OCI-LY3 (cell line): ENCODE results near the gene NPC1.

Experiments used
- H2AFZ ChIP-seq: fragments of 200-600, 300-600 bp; shearing (Covaris generic); 2 replicates; pipeline ENCODE4 v1.6.0; 2014; ENCODE audit warnings: antibody characterized with exemption, low read depth, low read length
- H3K27ac ChIP-seq: fragments of 200-600, 300-600 bp; sonication (generic); 2 replicates; pipeline ENCODE4 v1.5.1; 2014; ENCODE audit warnings: mild to moderate bottlenecking, low read length, moderate library complexity, mixed read lengths
- H3K27me3 ChIP-seq: fragments of 200-600, 300-600 bp; sonication (generic); 2 replicates; pipeline ENCODE4 v1.6.1; 2014; ENCODE audit warnings: low read depth, low read length, mixed read lengths
- H3K36me3 ChIP-seq: fragments of 200-600, 300-600 bp; sonication (generic); replicated peaks from 2 replicates; pipeline ENCODE3; 2014; ENCODE audit warnings: low read depth, low read length, mixed read lengths
- H3K4me1 ChIP-seq: fragments of 300-600, 200-600 bp; sonication (generic); 2 replicates; pipeline ENCODE4 v1.6.1; 2014; ENCODE audit warnings: low read length, mixed read lengths
- H3K4me2 ChIP-seq: fragments of 200-600, 300-600 bp; sonication (generic); 2 replicates; pipeline ENCODE4 v1.6.1; 2014; ENCODE audit warnings: low read length, mixed read lengths
- H3K4me3 ChIP-seq: fragments of 300-600, 200-600 bp; sonication (generic); 2 replicates; pipeline ENCODE4 v1.5.1; 2014; ENCODE audit warnings: antibody characterized with exemption, mild to moderate bottlenecking, low read length, moderate library complexity
- H3K79me2 ChIP-seq: fragments of 300-600, 200-600 bp; shearing (Covaris generic); 2 replicates; pipeline ENCODE4 v1.6.1; 2014; ENCODE audit warnings: mild to moderate bottlenecking, low read length, mixed read lengths
- H3K9ac ChIP-seq: fragments of 300-600, 200-600 bp; shearing (Covaris generic); 2 replicates; pipeline ENCODE4 v1.6.0; 2014; ENCODE audit warnings: mild to moderate bottlenecking, low read length, moderate library complexity
- H3K9me3 ChIP-seq: fragments of 200-600, 300-600 bp; shearing (Covaris generic); 2 replicates; pipeline ENCODE4 v1.6.1; 2014; ENCODE audit warnings: low read length, mixed read lengths; ENCODE audit not compliant: insufficient read depth
- H4K20me1 ChIP-seq: fragments of 200-600, 300-600 bp; sonication (generic); 2 replicates; pipeline ENCODE4 v1.6.1; 2016; ENCODE audit warnings: low read length, mixed read lengths; ENCODE audit not compliant: insufficient read depth
- EZH2phosphoT487 ChIP-seq: fragments of 200-600 bp; shearing (Covaris generic); IDR thresholded peaks from 2 replicates; pipeline ENCODE4 v1.6.1; 2018; ENCODE audit warnings: antibody characterized with exemption, mixed run types, low read depth
- TF ChIP-seq, protein P1 (sequence below): fragments of 200-600, 300-600 bp; sonication (generic); IDR thresholded peaks from 2 replicates; pipeline ENCODE4 v1.5.1; 2014; ENCODE audit warnings: antibody characterized with exemption, low read length, low read depth

NPC1 gene

DNA sequence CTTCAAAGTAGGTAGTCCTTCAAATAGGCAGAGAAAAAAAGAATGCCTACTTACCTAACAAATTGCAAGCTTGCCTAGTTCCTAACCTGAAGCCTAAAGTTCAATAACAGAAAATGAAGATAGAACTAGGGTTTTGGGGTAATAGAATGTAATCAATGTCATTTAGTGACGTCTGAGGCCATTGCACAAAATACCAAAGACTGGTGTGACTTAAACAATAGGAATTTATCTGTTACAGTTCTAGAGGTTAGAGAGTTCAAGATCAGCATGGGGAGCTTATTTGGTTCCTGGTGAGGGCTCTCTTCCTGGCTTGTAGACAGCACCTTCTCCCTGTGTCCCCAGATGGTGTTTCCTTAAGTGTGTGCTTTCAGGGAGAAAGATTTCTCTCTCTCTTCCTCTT lies 4.7 kb upstream of the NPC1 start:
- no peaks in the 10 kb centered on the region for H3K9me3 ChIP-seq
- H3K4me3 ChIP-seq: no peak overlapping the region
- no peaks in the 10 kb centered on the region for H3K36me3 ChIP-seq
- peaks cover 4% of the 10 kb centered on the region for H3K4me1 ChIP-seq
- TF ChIP-seq EZH2phosphoT487: no peak
- TF ChIP-seq, protein P1, sequence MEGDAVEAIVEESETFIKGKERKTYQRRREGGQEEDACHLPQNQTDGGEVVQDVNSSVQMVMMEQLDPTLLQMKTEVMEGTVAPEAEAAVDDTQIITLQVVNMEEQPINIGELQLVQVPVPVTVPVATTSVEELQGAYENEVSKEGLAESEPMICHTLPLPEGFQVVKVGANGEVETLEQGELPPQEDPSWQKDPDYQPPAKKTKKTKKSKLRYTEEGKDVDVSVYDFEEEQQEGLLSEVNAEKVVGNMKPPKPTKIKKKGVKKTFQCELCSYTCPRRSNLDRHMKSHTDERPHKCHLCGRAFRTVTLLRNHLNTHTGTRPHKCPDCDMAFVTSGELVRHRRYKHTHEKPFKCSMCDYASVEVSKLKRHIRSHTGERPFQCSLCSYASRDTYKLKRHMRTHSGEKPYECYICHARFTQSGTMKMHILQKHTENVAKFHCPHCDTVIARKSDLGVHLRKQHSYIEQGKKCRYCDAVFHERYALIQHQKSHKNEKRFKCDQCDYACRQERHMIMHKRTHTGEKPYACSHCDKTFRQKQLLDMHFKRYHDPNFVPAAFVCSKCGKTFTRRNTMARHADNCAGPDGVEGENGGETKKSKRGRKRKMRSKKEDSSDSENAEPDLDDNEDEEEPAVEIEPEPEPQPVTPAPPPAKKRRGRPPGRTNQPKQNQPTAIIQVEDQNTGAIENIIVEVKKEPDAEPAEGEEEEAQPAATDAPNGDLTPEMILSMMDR: no peak
- no peak overlapping the region for H2AFZ ChIP-seq
- no peak overlapping the region for H3K4me2 ChIP-seq
- no peak overlapping the region for H3K27ac ChIP-seq
- peaks cover 10% of the 10 kb centered on the region for H3K27me3 ChIP-seq
- no peak overlapping the region for H3K9ac ChIP-seq
- peaks cover 1% of the 10 kb centered on the region for H3K79me2 ChIP-seq
- no peaks in the 10 kb centered on the region for H4K20me1 ChIP-seq

DNA sequence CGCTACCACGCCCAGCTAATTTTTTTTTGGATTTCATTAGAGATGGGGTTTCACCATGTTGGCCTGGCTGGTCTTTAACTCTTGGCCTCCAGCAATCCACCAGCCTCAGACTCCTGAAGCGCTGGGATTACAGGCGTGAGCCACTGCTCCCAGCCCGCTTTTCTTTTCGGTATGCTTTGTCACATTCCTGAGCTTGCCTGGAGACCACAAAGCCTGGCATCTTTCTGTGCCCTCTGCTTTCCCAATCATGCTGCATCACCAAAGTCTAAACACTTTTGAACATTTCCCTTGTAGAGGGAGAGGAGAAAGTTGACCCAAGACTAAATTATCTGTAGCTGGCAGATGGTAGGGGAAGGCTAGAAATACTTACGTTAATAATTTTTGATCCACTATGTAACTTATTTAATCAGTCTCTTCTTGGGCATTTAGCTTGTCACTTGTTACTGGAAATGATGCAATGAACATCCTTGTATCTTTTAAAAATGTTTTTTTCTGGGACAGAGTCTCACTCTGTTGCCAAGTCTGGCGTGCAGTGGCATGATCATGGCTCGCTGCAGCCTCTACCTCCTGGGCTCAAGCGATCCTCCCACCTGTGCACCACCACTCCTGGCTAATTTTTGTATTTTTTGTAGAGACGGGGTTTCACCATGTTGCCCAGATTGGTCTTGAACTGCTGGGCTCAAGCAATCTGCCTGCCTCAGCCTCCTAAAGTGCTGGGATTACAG lies 2.7 kb upstream of the NPC1 start:
- Histone ChIP-seq H3K9ac (no peak overlapping the region), H3K4me3 (no peak overlapping the region), H3K9me3 (no peaks in the 10 kb centered on the region), H4K20me1 (no peaks in the 10 kb centered on the region), H3K4me2 (no peak overlapping the region), H3K4me1 (peaks cover 11% of the 10 kb centered on the region), H3K27me3 (peaks cover 10% of the 10 kb centered on the region), H3K27ac (no peak overlapping the region), H2AFZ (no peak overlapping the region), H3K36me3 (no peaks in the 10 kb centered on the region), H3K79me2 (peaks cover 12% of the 10 kb centered on the region)
- TF ChIP-seq, protein P1: no peak
- no peak for TF ChIP-seq EZH2phosphoT487

GRCh38 chr18:23587220-23587642 lies 925 bp upstream of the NPC1 start:
- no peaks in the 10 kb centered on the region for H3K36me3 ChIP-seq
- peaks cover 11% of the 10 kb centered on the region for H3K4me1 ChIP-seq
- TF ChIP-seq EZH2phosphoT487: no peak
- TF ChIP-seq, protein P1: no peak
- no peaks in the 10 kb centered on the region for H3K9me3 ChIP-seq
- H3K4me3 ChIP-seq: peak overlapping the region; percentile 86
- H3K9ac ChIP-seq: peak overlapping the region; percentile 49
- H3K4me2 ChIP-seq: peak overlapping the region; percentile 85
- H3K79me2 ChIP-seq: peaks cover 19% of the 10 kb centered on the region
- H3K27me3 ChIP-seq: peaks cover 10% of the 10 kb centered on the region
- H2AFZ ChIP-seq: peak overlapping the region; percentile 80
- H3K27ac ChIP-seq: no peak overlapping the region
- H4K20me1 ChIP-seq: no peaks in the 10 kb centered on the region

GRCh38 chr18:23585897-23586248 lies 433 bp downstream of the NPC1 start:
- H3K9me3 ChIP-seq: no peaks in the 10 kb centered on the region
- peak overlapping the region; percentile 86 for H3K4me3 ChIP-seq
- H3K27me3 ChIP-seq: peaks cover 10% of the 10 kb centered on the region
- H3K4me2 ChIP-seq: peak overlapping the region; percentile 92
- peaks cover 5% of the 10 kb centered on the region; the same call in 1 of the 2 replicates for H4K20me1 ChIP-seq
- H3K36me3 ChIP-seq: peaks cover 4% of the 10 kb centered on the region
- TF ChIP-seq EZH2phosphoT487: no peak
- TF ChIP-seq, protein P1: no peak
- H3K79me2 ChIP-seq: peaks cover 23% of the 10 kb centered on the region
- peak overlapping the region; percentile 94 for H3K9ac ChIP-seq
- H3K4me1 ChIP-seq: peaks cover 11% of the 10 kb centered on the region
- H2AFZ ChIP-seq: peak overlapping the region; percentile 2; the same call in 1 of the 2 replicates
- H3K27ac ChIP-seq: peak overlapping the region; percentile 91
